Fibroblast of lung (primary cell): ENCODE data around the gene GRAMD2B. TPM values are rescaled to one million over a fixed set of nuclear protein-coding genes. Genes with fewer than 3 reads are reported as not detected.

Experiments
- DNase-seq, 2 donors: peaks; one replicate each; pipeline versions ENCODE4 v3.0.0 to v3.0.0-alpha.2; 2010; ENCODE audit warnings: low read depth in 2 of 2
- H2AFZ ChIP-seq: 2 replicates; pipeline ENCODE4 v1.5.1; 2012; ENCODE audit warnings: low read length, control low read depth, inconsistent platforms
- H3K27ac ChIP-seq: 2 replicates; pipeline ENCODE4 v1.5.1; 2011; ENCODE audit warnings: low read length, control low read depth; ENCODE audit not compliant: insufficient read depth
- H3K27me3 ChIP-seq: 2 replicates; pipeline ENCODE4 v1.5.1; 2011; ENCODE audit warnings: mild to moderate bottlenecking, low read length; ENCODE audit not compliant: control insufficient read depth, insufficient read depth
- H3K36me3 ChIP-seq: 2 replicates; pipeline ENCODE4 v1.5.1; 2011; ENCODE audit warnings: low read length; ENCODE audit not compliant: control insufficient read depth, insufficient read depth
- H3K4me1 ChIP-seq: 2 replicates; pipeline ENCODE4 v1.5.1; 2011; ENCODE audit warnings: low read length; ENCODE audit not compliant: control insufficient read depth, insufficient read depth; ENCODE audit errors: extremely low read depth
- H3K4me2 ChIP-seq: 2 replicates; pipeline ENCODE4 v1.5.1; 2011; ENCODE audit warnings: low read length, control low read depth; ENCODE audit not compliant: insufficient read depth; ENCODE audit errors: extremely low read depth
- H3K4me3 ChIP-seq, 4 experiments: fragments of 200-600 bp in 1 of 4; sonication (generic) in 1 of 4; replicated peaks in 1 of 4; 2 replicates each; pipeline ENCODE4 v1.5.1; 2011 to 2016; ENCODE audit warnings: low read length in 4 of 4, low read depth in 3 of 4, mild to moderate bottlenecking in 3 of 4, control low read depth in 2 of 4, inconsistent platforms in 1 of 4, mixed read lengths in 1 of 4; ENCODE audit not compliant: insufficient read depth in 1 of 4; ENCODE audit errors: control extremely low read depth in 1 of 4
- H3K79me2 ChIP-seq: 2 replicates; pipeline ENCODE4 v1.5.1; 2012; ENCODE audit warnings: mild to moderate bottlenecking, low read length, inconsistent platforms; ENCODE audit not compliant: control insufficient read depth, insufficient read depth
- H3K9ac ChIP-seq: 2 replicates; pipeline ENCODE4 v1.5.1; 2011; ENCODE audit warnings: mild to moderate bottlenecking, low read length, control low read depth; ENCODE audit not compliant: insufficient read depth
- H3K9me3 ChIP-seq: 2 replicates; pipeline ENCODE4 v1.5.1; 2012; ENCODE audit warnings: low read depth, low read length; ENCODE audit not compliant: control insufficient read depth, insufficient read depth
- H4K20me1 ChIP-seq: 2 replicates; pipeline ENCODE4 v1.5.1; 2011; ENCODE audit warnings: low read length; ENCODE audit not compliant: control insufficient read depth, insufficient read depth; ENCODE audit errors: extremely low read depth
- EZH2 ChIP-seq: IDR thresholded peaks from 2 replicates; pipeline ENCODE4 v1.5.1; 2012; ENCODE audit warnings: low read length, control low read depth, mild to moderate bottlenecking; ENCODE audit errors: missing control alignments
- polyA plus RNA-seq, 2 donors: library from polyadenylated mRNA; depleted of rRNA in 1 of 2; stranded (reverse) in 1 of 2; unstranded in 1 of 2; fragments of >200 nt; gene quantifications; 2 replicates each; pipeline ENCODE4 v1.2.1, GENCODE V29; 2011 to 2012; ENCODE audit warnings: missing spikeins in 1 of 2
- total RNA-seq: library from RNA; depleted of rRNA; stranded (reverse); fragments of >200 nt; gene quantifications from 2 replicates; pipeline ENCODE4 v1.2.1, GENCODE V29; 2014
- TF ChIP-seq, protein P1 (sequence below), 2 donors: IDR thresholded peaks in 1 of 2; conservative IDR thresholded peaks in 1 of 2; 1 replicate in 1 of 2; 2 replicates in 1 of 2; pipeline ENCODE4 v1.5.1; 2011 to 2012; ENCODE audit warnings: low read length in 2 of 2, control low read depth in 1 of 2, inconsistent platforms in 1 of 2, low read depth in 1 of 2, mild to moderate bottlenecking in 1 of 2

Gene GRAMD2B
- total and polyA plus RNA-seq, 2 donors (not counting 1 experiment from before 2014, with no cell fraction given): 21.3 to 37.6 TPM

DNA sequence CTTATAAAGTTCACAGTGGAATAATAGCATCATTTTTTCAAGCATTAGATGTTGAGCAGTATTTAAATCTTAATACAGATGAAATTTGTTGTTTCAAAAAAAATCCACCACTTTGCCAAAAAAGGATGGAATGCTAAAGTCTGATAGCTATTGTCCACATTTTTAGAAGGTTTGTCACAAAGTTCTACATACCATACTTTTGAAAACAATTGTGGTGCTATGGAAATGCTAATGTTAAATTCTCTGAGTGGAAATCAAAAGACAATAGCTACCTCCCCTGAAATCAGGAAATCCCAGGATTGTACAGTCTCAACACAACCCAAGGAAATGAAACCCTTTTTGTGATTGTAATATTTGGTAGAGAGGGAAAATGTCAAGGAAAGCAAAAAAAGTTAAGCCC, 19.3 kb upstream of the GRAMD2B start:
- no peak overlapping the region for H3K4me2 ChIP-seq
- H3K79me2 ChIP-seq: no peaks in the 10 kb centered on the region
- TF ChIP-seq, protein P1, sequence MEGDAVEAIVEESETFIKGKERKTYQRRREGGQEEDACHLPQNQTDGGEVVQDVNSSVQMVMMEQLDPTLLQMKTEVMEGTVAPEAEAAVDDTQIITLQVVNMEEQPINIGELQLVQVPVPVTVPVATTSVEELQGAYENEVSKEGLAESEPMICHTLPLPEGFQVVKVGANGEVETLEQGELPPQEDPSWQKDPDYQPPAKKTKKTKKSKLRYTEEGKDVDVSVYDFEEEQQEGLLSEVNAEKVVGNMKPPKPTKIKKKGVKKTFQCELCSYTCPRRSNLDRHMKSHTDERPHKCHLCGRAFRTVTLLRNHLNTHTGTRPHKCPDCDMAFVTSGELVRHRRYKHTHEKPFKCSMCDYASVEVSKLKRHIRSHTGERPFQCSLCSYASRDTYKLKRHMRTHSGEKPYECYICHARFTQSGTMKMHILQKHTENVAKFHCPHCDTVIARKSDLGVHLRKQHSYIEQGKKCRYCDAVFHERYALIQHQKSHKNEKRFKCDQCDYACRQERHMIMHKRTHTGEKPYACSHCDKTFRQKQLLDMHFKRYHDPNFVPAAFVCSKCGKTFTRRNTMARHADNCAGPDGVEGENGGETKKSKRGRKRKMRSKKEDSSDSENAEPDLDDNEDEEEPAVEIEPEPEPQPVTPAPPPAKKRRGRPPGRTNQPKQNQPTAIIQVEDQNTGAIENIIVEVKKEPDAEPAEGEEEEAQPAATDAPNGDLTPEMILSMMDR (conservative IDR thresholded peaks at IDR 0.05 in 1 of 2, IDR thresholded peaks at IDR 0.05 in 1 of 2; ENCODE audit: low read depth in 1 of 2, low read length in 2 of 2): no peak
- no peak for TF ChIP-seq EZH2
- H3K27me3 ChIP-seq: no peaks in the 10 kb centered on the region
- peaks cover 4% of the 10 kb centered on the region for H3K4me1 ChIP-seq
- H3K36me3 ChIP-seq: no peaks in the 10 kb centered on the region
- no peak overlapping the region for H3K9ac ChIP-seq
- peak in 1 of 2 donors; percentile 71 for DNase-seq
- H3K27ac ChIP-seq: no peak overlapping the region
- H3K4me3 ChIP-seq: no peak overlapping the region
- no peaks in the 10 kb centered on the region for H3K9me3 ChIP-seq
- H4K20me1 ChIP-seq: no peaks in the 10 kb centered on the region
- H2AFZ ChIP-seq: no peak overlapping the region

DNA sequence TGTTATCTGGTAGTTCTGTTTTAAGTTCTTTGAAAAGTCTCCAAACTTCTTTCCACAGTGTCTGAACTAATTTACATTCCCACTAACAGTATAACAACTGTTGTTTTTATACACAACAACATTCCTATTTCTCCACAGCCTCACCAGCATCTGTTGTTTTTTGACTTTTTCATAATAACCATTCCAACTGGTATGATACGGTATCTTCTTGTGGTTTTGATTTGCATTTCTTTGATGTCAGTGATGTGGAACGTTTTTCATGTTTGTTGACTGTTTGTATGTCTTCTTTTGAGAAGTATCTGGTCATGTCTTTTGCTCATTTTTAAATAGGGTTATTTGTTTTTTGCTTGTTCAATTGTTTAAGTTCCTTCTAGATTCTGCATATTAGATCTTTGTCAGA, 12.6 kb upstream of the GRAMD2B start:
- no peaks in the 10 kb centered on the region for H4K20me1 ChIP-seq
- no peak overlapping the region for H3K9ac ChIP-seq
- H3K79me2 ChIP-seq: no peaks in the 10 kb centered on the region
- H3K27ac ChIP-seq: no peak overlapping the region
- TF ChIP-seq, protein P1 (conservative IDR thresholded peaks at IDR 0.05 in 1 of 2, IDR thresholded peaks at IDR 0.05 in 1 of 2; ENCODE audit: low read depth in 1 of 2, low read length in 2 of 2): no peak
- no peak for TF ChIP-seq EZH2
- peaks cover 6% of the 10 kb centered on the region for H3K4me1 ChIP-seq
- no peak overlapping the region for H3K4me2 ChIP-seq
- no peak overlapping the region for H3K4me3 ChIP-seq
- H3K27me3 ChIP-seq: no peaks in the 10 kb centered on the region
- no peak for DNase-seq
- H3K9me3 ChIP-seq: no peaks in the 10 kb centered on the region
- no peak overlapping the region for H2AFZ ChIP-seq
- H3K36me3 ChIP-seq: no peaks in the 10 kb centered on the region

DNA sequence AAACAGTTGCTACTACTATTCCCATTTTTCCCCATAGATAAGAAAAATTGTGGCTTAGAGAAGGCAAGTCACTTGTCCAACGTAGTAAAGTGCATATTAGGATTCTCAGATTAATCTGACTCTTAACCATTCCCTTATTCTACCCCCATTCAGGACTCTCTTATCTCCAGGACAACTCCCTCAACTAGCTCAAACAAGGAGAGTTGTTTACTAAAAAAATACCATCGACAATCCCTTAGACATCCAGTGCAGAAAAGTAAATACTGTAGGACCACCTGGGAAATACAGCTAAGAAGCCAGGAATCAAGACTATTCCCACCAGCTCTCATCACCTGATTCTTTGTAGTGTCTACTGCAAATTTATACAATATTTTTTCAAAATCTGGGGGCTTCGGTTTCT, 9.4 kb upstream of the GRAMD2B start:
- Histone ChIP-seq H2AFZ (no peak overlapping the region), H3K4me2 (no peak overlapping the region), H3K27me3 (no peaks in the 10 kb centered on the region), H3K9ac (no peak overlapping the region), H3K27ac (no peak overlapping the region), H3K4me3 (no peak overlapping the region), H3K79me2 (no peaks in the 10 kb centered on the region), H3K4me1 (peaks cover 10% of the 10 kb centered on the region), H3K9me3 (no peaks in the 10 kb centered on the region), H3K36me3 (no peaks in the 10 kb centered on the region), H4K20me1 (no peaks in the 10 kb centered on the region)
- DNase-seq: no peak
- no peak for TF ChIP-seq EZH2
- TF ChIP-seq, protein P1 (conservative IDR thresholded peaks at IDR 0.05 in 1 of 2, IDR thresholded peaks at IDR 0.05 in 1 of 2; ENCODE audit: low read depth in 1 of 2, low read length in 2 of 2): no peak
